Stimulated activated naive CD8-positive, alpha-beta T cell treated with anti-CD3 and anti-CD28 coated beads, Interleukin-15, Interleukin-2, amounts not matched to agents 100 ng/mL and 50 ng/mL, for 24 hours (primary cell): ENCODE measurements around the gene TMEM178B.
"Not testable (repeated sequence)": the region's sequence is repeated elsewhere in the genome, so short reads cannot be mapped to it uniquely, and the experiment has no call there.

Experiments
- H3K27ac Mint-ChIP-seq: one replicate; pipeline ENCODE4 v1.8.0; 2021; ENCODE audit warnings: mild to moderate bottlenecking, mixed read lengths
- H3K27me3 Mint-ChIP-seq: one replicate; pipeline ENCODE4 v1.8.0; 2021; ENCODE audit warnings: mixed read lengths
- H3K36me3 Mint-ChIP-seq: one replicate; pipeline ENCODE4 v1.8.0; 2021; ENCODE audit warnings: low read depth, mixed read lengths
- H3K4me1 Mint-ChIP-seq: one replicate; pipeline ENCODE4 v1.8.0; 2021; ENCODE audit warnings: low read depth, mixed read lengths
- H3K4me3 Mint-ChIP-seq: one replicate; pipeline ENCODE4 v1.8.0; 2021; ENCODE audit warnings: mild to moderate bottlenecking, mixed read lengths
- H3K9me3 Mint-ChIP-seq: one replicate; pipeline ENCODE4 v1.8.0; 2021; ENCODE audit warnings: mixed read lengths

The TMEM178B gene

DNA sequence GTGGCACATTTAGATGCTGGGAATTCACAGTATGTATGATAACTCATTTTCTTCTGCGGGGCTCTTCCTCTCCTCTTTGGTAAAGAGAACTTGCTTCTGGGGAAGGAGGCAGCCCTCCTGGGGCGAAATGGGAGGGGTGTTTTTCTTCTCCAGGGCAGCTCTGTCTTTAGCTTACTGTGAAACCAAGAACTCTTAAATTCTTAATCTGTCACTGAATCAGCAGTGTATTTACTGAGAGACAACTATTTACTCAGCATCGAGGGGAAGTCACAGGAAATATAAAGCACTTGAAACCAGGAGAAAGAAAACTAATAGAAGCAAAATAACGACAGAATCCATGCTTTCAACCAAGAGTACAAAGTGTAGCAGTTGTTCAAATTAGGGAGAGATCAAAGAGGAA, 319.2 kb downstream of the TMEM178B start:
- no peaks in the 10 kb centered on the region for H3K9me3 Mint-ChIP-seq
- no peaks in the 10 kb centered on the region for H3K4me1 Mint-ChIP-seq
- H3K36me3 Mint-ChIP-seq, result no peaks in the 10 kb centered on the region
- H3K4me3 Mint-ChIP-seq, result no peak overlapping the region
- H3K27ac Mint-ChIP-seq, result no peak overlapping the region
- peaks cover 18% of the 10 kb centered on the region for H3K27me3 Mint-ChIP-seq

GRCh38 chr7:141397236-141398163, 323.6 kb downstream of the TMEM178B start:
- Mint-ChIP-seq H3K27ac (no peak overlapping the region), H3K9me3 (no peaks in the 10 kb centered on the region), H3K36me3 (no peaks in the 10 kb centered on the region), H3K4me1 (no peaks in the 10 kb centered on the region), H3K4me3 (no peak overlapping the region), H3K27me3 (peaks cover 15% of the 10 kb centered on the region)

DNA sequence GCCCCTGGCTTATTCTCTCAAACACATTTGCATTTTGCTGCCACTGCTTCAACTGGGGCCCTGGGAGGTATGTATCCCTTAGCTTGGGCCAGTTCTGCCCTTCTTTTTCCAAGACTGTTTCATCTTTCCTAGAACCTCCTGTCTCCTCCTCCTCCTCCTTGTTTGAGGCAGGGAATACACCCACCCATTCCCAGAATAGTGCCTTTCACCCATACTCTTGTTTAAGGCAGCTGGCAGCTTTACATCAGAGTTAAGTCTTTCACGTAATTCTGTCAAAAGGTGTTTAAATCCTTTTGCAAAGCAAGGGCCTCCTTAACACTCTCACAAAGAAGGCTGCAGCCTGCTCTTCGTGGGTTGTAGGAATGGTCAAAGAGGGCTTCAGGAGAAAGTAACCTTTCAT, 326.5 kb downstream of the TMEM178B start:
- H3K9me3 Mint-ChIP-seq, result no peaks in the 10 kb centered on the region
- peaks cover 7% of the 10 kb centered on the region for H3K27me3 Mint-ChIP-seq
- no peaks in the 10 kb centered on the region for H3K36me3 Mint-ChIP-seq
- H3K4me1 Mint-ChIP-seq, result no peaks in the 10 kb centered on the region
- H3K4me3 Mint-ChIP-seq, result no peak overlapping the region
- H3K27ac Mint-ChIP-seq, result no peak overlapping the region

- Mint-ChIP-seq H3K27me3 (peaks cover 12% of the 10 kb centered on the region), H3K36me3 (no peaks in the 10 kb centered on the region), H3K27ac (no peak overlapping the region), H3K4me3 (no peak overlapping the region), H3K9me3 (no peaks in the 10 kb centered on the region), H3K4me1 (no peaks in the 10 kb centered on the region)
Observed at GRCh38 chr7:141402277-141402996, 328.6 kb downstream of the TMEM178B start.

- not testable (repeated sequence) for H3K36me3 Mint-ChIP-seq, H3K4me3 Mint-ChIP-seq, H3K9me3 Mint-ChIP-seq, H3K4me1 Mint-ChIP-seq, H3K27ac Mint-ChIP-seq
- H3K27me3 Mint-ChIP-seq, result peaks cover 17% of the 10 kb centered on the region
Observed at GRCh38 chr7:141403846-141404245, 330.0 kb downstream of the TMEM178B start.

- H3K27ac Mint-ChIP-seq, result no peak overlapping the region
- H3K4me3 Mint-ChIP-seq, result no peak overlapping the region
- no peaks in the 10 kb centered on the region for H3K9me3 Mint-ChIP-seq
- H3K27me3 Mint-ChIP-seq, result peaks cover 10% of the 10 kb centered on the region
- no peaks in the 10 kb centered on the region for H3K4me1 Mint-ChIP-seq
- H3K36me3 Mint-ChIP-seq, result no peaks in the 10 kb centered on the region
Observed at GRCh38 chr7:141406347-141406746, 332.5 kb downstream of the TMEM178B start.

- H3K27ac Mint-ChIP-seq, result no peak overlapping the region
- H3K36me3 Mint-ChIP-seq, result no peaks in the 10 kb centered on the region
Observed at GRCh38 chr7:141407893-141408292, 334.0 kb downstream of the TMEM178B start.

GRCh38 chr7:141408440-141408839, 334.6 kb downstream of the TMEM178B start:
- H3K27ac Mint-ChIP-seq, result no peak overlapping the region
- H3K36me3 Mint-ChIP-seq, result no peaks in the 10 kb centered on the region
- H3K9me3 Mint-ChIP-seq, result no peaks in the 10 kb centered on the region
- H3K4me3 Mint-ChIP-seq, result no peak overlapping the region
- no peaks in the 10 kb centered on the region for H3K4me1 Mint-ChIP-seq
- H3K27me3 Mint-ChIP-seq, result peaks cover 10% of the 10 kb centered on the region

More at GRCh38 chr7:141407893-141408292, 334.0 kb downstream of the TMEM178B start:
- H3K4me1 Mint-ChIP-seq, result no peaks in the 10 kb centered on the region
- peaks cover 10% of the 10 kb centered on the region for H3K27me3 Mint-ChIP-seq
- no peaks in the 10 kb centered on the region for H3K9me3 Mint-ChIP-seq
- no peak overlapping the region for H3K4me3 Mint-ChIP-seq

- Mint-ChIP-seq H3K4me1 (no peaks in the 10 kb centered on the region), H3K27ac (no peak overlapping the region)
Observed at GRCh38 chr7:141409219-141409618, 335.4 kb downstream of the TMEM178B start.

GRCh38 chr7:141409801-141410329, 336.0 kb downstream of the TMEM178B start:
- no peaks in the 10 kb centered on the region for H3K36me3 Mint-ChIP-seq
- no peak overlapping the region for H3K4me3 Mint-ChIP-seq
- no peak overlapping the region for H3K27ac Mint-ChIP-seq
- peaks cover 10% of the 10 kb centered on the region for H3K27me3 Mint-ChIP-seq
- no peaks in the 10 kb centered on the region for H3K4me1 Mint-ChIP-seq
- no peaks in the 10 kb centered on the region for H3K9me3 Mint-ChIP-seq

More at GRCh38 chr7:141409219-141409618, 335.4 kb downstream of the TMEM178B start:
- H3K36me3 Mint-ChIP-seq, result no peaks in the 10 kb centered on the region
- H3K4me3 Mint-ChIP-seq, result no peak overlapping the region
- no peaks in the 10 kb centered on the region for H3K9me3 Mint-ChIP-seq
- H3K27me3 Mint-ChIP-seq, result peaks cover 10% of the 10 kb centered on the region

GRCh38 chr7:141410353-141411000, 336.6 kb downstream of the TMEM178B start:
- no peaks in the 10 kb centered on the region for H3K36me3 Mint-ChIP-seq
- peaks cover 10% of the 10 kb centered on the region for H3K27me3 Mint-ChIP-seq
- H3K4me1 Mint-ChIP-seq, result no peaks in the 10 kb centered on the region

DNA sequence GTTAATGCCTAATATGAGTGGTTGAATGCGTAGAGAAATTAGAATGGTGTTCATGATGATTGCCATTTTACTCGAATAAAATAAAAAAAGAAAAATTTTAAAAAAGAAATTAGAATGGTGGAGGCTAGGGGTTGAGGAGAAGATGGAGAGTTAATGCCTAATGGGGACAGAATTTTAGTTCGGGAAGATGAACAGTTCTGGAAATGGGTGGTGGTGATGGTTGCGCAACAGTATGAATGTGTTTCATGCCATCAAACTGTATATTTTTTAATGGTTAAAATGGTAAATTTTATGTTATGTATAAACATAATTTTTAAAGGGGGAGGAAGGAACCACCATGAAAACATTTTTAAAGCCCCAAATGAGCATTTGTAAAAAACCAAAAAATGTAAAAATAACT, 337.3 kb downstream of the TMEM178B start:
- H3K36me3 Mint-ChIP-seq, result no peaks in the 10 kb centered on the region
- H3K9me3 Mint-ChIP-seq, result no peaks in the 10 kb centered on the region
- no peaks in the 10 kb centered on the region for H3K4me1 Mint-ChIP-seq
- H3K27me3 Mint-ChIP-seq, result peaks cover 9% of the 10 kb centered on the region
- H3K4me3 Mint-ChIP-seq, result no peak overlapping the region
- no peak overlapping the region for H3K27ac Mint-ChIP-seq

More at GRCh38 chr7:141410353-141411000, 336.6 kb downstream of the TMEM178B start:
- Mint-ChIP-seq H3K27ac (no peak overlapping the region), H3K9me3 (no peaks in the 10 kb centered on the region), H3K4me3 (no peak overlapping the region)

DNA sequence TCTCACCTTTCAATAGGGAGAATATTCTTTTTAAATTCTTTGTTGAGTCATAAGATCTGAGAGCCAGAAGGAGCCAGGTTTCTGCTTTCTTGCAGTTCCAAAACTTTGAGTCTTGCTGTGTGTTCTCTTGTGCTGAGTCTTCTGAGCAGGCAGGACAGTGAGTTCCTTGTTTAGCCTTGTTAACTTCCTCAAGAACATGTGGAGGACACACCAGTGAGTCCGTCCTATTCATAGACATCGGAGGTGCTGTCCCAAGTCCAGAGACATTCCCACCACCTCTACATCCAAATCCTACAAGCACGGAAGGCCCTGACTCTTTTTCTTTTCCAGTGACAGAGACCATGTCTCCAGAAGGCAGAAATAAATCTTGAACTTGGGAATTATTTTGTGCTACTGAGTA, 342.1 kb downstream of the TMEM178B start:
- Mint-ChIP-seq H3K4me3 (no peak overlapping the region), H3K9me3 (no peaks in the 10 kb centered on the region), H3K4me1 (no peaks in the 10 kb centered on the region), H3K27me3 (peaks cover 19% of the 10 kb centered on the region), H3K27ac (no peak overlapping the region), H3K36me3 (no peaks in the 10 kb centered on the region)

GRCh38 chr7:141416650-141417270, 342.9 kb downstream of the TMEM178B start:
- Mint-ChIP-seq H3K4me3 (no peak overlapping the region), H3K4me1 (no peaks in the 10 kb centered on the region), H3K9me3 (no peaks in the 10 kb centered on the region), H3K27ac (no peak overlapping the region), H3K36me3 (no peaks in the 10 kb centered on the region), H3K27me3 (peaks cover 19% of the 10 kb centered on the region)
